ENCODE results near the gene TMEM87B. TPM values are rescaled to one million over a fixed set of nuclear protein-coding genes. Genes with fewer than 3 reads are reported as not detected.

The TMEM87B gene, protein sequence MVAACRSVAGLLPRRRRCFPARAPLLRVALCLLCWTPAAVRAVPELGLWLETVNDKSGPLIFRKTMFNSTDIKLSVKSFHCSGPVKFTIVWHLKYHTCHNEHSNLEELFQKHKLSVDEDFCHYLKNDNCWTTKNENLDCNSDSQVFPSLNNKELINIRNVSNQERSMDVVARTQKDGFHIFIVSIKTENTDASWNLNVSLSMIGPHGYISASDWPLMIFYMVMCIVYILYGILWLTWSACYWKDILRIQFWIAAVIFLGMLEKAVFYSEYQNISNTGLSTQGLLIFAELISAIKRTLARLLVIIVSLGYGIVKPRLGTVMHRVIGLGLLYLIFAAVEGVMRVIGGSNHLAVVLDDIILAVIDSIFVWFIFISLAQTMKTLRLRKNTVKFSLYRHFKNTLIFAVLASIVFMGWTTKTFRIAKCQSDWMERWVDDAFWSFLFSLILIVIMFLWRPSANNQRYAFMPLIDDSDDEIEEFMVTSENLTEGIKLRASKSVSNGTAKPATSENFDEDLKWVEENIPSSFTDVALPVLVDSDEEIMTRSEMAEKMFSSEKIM
- 8.9 TPM for polyA plus RNA-seq (2013, experiment 1 of 2)
- polyA plus RNA-seq (2013, experiment 2 of 2) = 10.2 TPM

- Histone ChIP-seq H3K27me3 (ENCODE audit: insufficient read depth, low read length) (no peaks in the 10 kb centered on the region; the same call in 1 of the 2 replicates), H3K9ac (ENCODE audit: low read depth, low read length) (peak within 1 kb of the TSS; percentile 75), H3K4me3 (ENCODE audit: low read length) (peak within 1 kb of the TSS; percentile 91), H3K36me3 (ENCODE audit: insufficient read depth, low read length) (no peaks in the 10 kb centered on the region), H3K9me3 (ENCODE audit: insufficient read depth, low read depth, low read length) (no peaks in the 10 kb centered on the region), H3K27ac (ENCODE audit: low read depth, low read length) (peak within 1 kb of the TSS; percentile 74), H3K4me1 (ENCODE audit: insufficient read depth, low read length) (peaks cover 12% of the 10 kb centered on the region)
- WGBS = under 1% methylated on average over 81 of the region's 90 CpGs
Observed at GRCh38 chr2:112054847-112055729, at the start of gene TMEM87B. Gene TMEM87B (plus strand): TSS chr2:112055269. CDS start chr2:112055592, 323 bp downstream.

- Histone ChIP-seq H3K4me3 (ENCODE audit: low read length) (no peak overlapping the region), H3K4me1 (ENCODE audit: insufficient read depth, low read length) (no peaks in the 10 kb centered on the region), H3K36me3 (ENCODE audit: insufficient read depth, low read length) (peaks cover 7% of the 10 kb centered on the region; the same call in 1 of the 2 replicates), H3K27ac (ENCODE audit: low read depth, low read length) (no peak overlapping the region), H3K9ac (ENCODE audit: low read depth, low read length) (no peak overlapping the region), H3K9me3 (ENCODE audit: insufficient read depth, low read depth, low read length) (no peaks in the 10 kb centered on the region), H3K27me3 (ENCODE audit: insufficient read depth, low read length) (no peaks in the 10 kb centered on the region)
- WGBS = 92% methylated on average over 5 of the region's 5 CpGs
Observed at GRCh38 chr2:112005406-112006075, 49.5 kb upstream of the TMEM87B start.

DNA sequence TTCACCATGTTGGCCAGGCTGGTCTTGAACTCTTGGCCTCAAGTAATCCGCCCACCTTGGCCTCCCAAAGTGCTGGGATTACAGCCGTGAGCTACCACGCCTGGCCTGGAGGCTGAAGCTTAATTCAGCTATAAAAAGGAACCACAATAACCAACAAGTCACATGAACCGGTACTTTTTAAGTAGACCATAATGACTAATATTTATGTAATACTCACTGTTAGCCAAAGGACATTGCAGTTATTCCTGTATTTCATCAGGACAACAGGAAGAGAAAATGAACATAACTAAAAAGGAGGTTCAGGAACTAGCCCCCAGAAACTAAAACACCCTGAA, 49.0 kb upstream of the TMEM87B start:
- no peaks in the 10 kb centered on the region for H3K4me1 ChIP-seq (ENCODE audit: insufficient read depth, low read length)
- no peaks in the 10 kb centered on the region for H3K9me3 ChIP-seq (ENCODE audit: insufficient read depth, low read depth, low read length)
- H3K36me3 ChIP-seq (ENCODE audit: insufficient read depth, low read length) = peaks cover 7% of the 10 kb centered on the region; the same call in 1 of the 2 replicates
- no peaks in the 10 kb centered on the region for H3K27me3 ChIP-seq (ENCODE audit: insufficient read depth, low read length)
- H3K4me3 ChIP-seq (ENCODE audit: low read length) = no peak overlapping the region
- no peak overlapping the region for H3K27ac ChIP-seq (ENCODE audit: low read depth, low read length)
- H3K9ac ChIP-seq (ENCODE audit: low read depth, low read length) = no peak overlapping the region
- over 99% methylated on average over 3 of the region's 4 CpGs for WGBS

- no peak overlapping the region for H3K9ac ChIP-seq (ENCODE audit: low read depth, low read length)
- H3K36me3 ChIP-seq (ENCODE audit: insufficient read depth, low read length) = peaks cover 7% of the 10 kb centered on the region; the same call in 1 of the 2 replicates
- no peak overlapping the region for H3K4me3 ChIP-seq (ENCODE audit: low read length)
- 94% methylated on average over 2 of the region's 2 CpGs for WGBS
- H3K27ac ChIP-seq (ENCODE audit: low read depth, low read length) = no peak overlapping the region
- no peaks in the 10 kb centered on the region for H3K27me3 ChIP-seq (ENCODE audit: insufficient read depth, low read length)
- no peaks in the 10 kb centered on the region for H3K4me1 ChIP-seq (ENCODE audit: insufficient read depth, low read length)
- H3K9me3 ChIP-seq (ENCODE audit: insufficient read depth, low read depth, low read length) = no peaks in the 10 kb centered on the region
Observed at GRCh38 chr2:112007493-112007892, 47.6 kb upstream of the TMEM87B start.

- Histone ChIP-seq H3K9ac (ENCODE audit: low read depth, low read length) (no peak overlapping the region), H3K9me3 (ENCODE audit: insufficient read depth, low read depth, low read length) (no peaks in the 10 kb centered on the region), H3K4me1 (ENCODE audit: insufficient read depth, low read length) (no peaks in the 10 kb centered on the region), H3K27ac (ENCODE audit: low read depth, low read length) (no peak overlapping the region), H3K4me3 (ENCODE audit: low read length) (no peak overlapping the region), H3K27me3 (ENCODE audit: insufficient read depth, low read length) (no peaks in the 10 kb centered on the region), H3K36me3 (ENCODE audit: insufficient read depth, low read length) (peaks cover 6% of the 10 kb centered on the region; the same call in 1 of the 2 replicates)
- WGBS = 93% methylated on average over 2 of the region's 2 CpGs
Observed at GRCh38 chr2:112008910-112009485, 46.1 kb upstream of the TMEM87B start.

DNA sequence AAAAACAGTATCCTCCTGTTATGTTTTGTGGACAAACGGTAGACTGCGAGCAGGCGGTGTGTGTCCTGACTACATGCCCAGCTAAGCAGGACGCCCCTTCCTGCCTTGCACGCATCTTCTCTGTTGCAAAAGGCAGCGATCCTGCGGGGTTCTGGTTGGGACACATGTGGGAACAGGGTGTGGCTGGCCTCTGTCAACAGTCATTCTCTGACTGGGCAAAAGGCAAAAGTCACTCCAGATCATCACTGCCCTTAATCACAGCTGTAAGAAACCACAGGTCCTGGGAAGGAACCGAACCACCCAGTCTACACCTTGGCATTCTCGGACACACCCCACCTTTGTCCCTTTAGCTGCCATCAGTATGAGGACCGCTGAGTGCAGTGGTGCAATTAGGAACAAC, 44.3 kb upstream of the TMEM87B start:
- Histone ChIP-seq H3K27ac (ENCODE audit: low read depth, low read length) (no peak overlapping the region), H3K4me3 (ENCODE audit: low read length) (no peak overlapping the region), H3K27me3 (ENCODE audit: insufficient read depth, low read length) (no peaks in the 10 kb centered on the region), H3K9ac (ENCODE audit: low read depth, low read length) (no peak overlapping the region), H3K9me3 (ENCODE audit: insufficient read depth, low read depth, low read length) (no peaks in the 10 kb centered on the region), H3K36me3 (ENCODE audit: insufficient read depth, low read length) (peaks cover 6% of the 10 kb centered on the region; the same call in 1 of the 2 replicates), H3K4me1 (ENCODE audit: insufficient read depth, low read length) (no peaks in the 10 kb centered on the region)
- WGBS = 94% methylated on average over 10 of the region's 10 CpGs

DNA sequence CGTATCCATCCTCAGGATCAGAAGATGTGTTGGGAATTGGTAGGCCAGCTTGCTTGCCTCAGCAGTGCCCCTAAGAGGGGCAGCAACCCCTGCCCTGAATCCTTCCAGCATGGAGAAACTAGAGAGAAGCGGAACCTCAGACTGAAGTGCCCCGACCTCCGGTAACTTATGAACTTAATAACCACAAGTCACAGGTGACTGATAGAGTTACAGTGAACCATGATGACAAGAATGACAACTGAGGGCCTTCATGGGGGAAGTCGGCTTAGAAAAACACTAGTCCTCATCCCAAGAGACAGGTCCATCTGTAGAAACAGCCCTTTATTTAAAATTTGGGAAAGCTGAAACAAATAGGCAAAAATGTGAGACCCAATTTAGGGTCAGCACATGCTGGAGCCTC, 42.5 kb upstream of the TMEM87B start:
- Histone ChIP-seq H3K36me3 (ENCODE audit: insufficient read depth, low read length) (peaks cover 6% of the 10 kb centered on the region; the same call in 1 of the 2 replicates), H3K9me3 (ENCODE audit: insufficient read depth, low read depth, low read length) (no peaks in the 10 kb centered on the region), H3K27me3 (ENCODE audit: insufficient read depth, low read length) (no peaks in the 10 kb centered on the region), H3K9ac (ENCODE audit: low read depth, low read length) (no peak overlapping the region), H3K4me1 (ENCODE audit: insufficient read depth, low read length) (no peaks in the 10 kb centered on the region), H3K4me3 (ENCODE audit: low read length) (no peak overlapping the region), H3K27ac (ENCODE audit: low read depth, low read length) (no peak overlapping the region)
- 76% methylated on average over 5 of the region's 5 CpGs for WGBS

GRCh38 chr2:112018846-112019245, 36.2 kb upstream of the TMEM87B start:
- no peaks in the 10 kb centered on the region for H3K9me3 ChIP-seq (ENCODE audit: insufficient read depth, low read depth, low read length)
- no peaks in the 10 kb centered on the region for H3K27me3 ChIP-seq (ENCODE audit: insufficient read depth, low read length)
- 92% methylated on average over 8 of the region's 8 CpGs for WGBS
- H3K27ac ChIP-seq (ENCODE audit: low read depth, low read length) = no peak overlapping the region
- H3K9ac ChIP-seq (ENCODE audit: low read depth, low read length) = no peak overlapping the region
- no peaks in the 10 kb centered on the region for H3K36me3 ChIP-seq (ENCODE audit: insufficient read depth, low read length)
- H3K4me1 ChIP-seq (ENCODE audit: insufficient read depth, low read length) = peaks cover 9% of the 10 kb centered on the region; the same call in 1 of the 2 replicates
- no peak overlapping the region for H3K4me3 ChIP-seq (ENCODE audit: low read length)

GRCh38 chr2:112019569-112019982, 35.5 kb upstream of the TMEM87B start:
- H3K27me3 ChIP-seq (ENCODE audit: insufficient read depth, low read length) = no peaks in the 10 kb centered on the region
- no peaks in the 10 kb centered on the region for H3K36me3 ChIP-seq (ENCODE audit: insufficient read depth, low read length)
- no peaks in the 10 kb centered on the region for H3K9me3 ChIP-seq (ENCODE audit: insufficient read depth, low read depth, low read length)
- peaks cover 9% of the 10 kb centered on the region; the same call in 1 of the 2 replicates for H3K4me1 ChIP-seq (ENCODE audit: insufficient read depth, low read length)
- no peak overlapping the region for H3K9ac ChIP-seq (ENCODE audit: low read depth, low read length)
- H3K4me3 ChIP-seq (ENCODE audit: low read length) = no peak overlapping the region
- H3K27ac ChIP-seq (ENCODE audit: low read depth, low read length) = no peak overlapping the region
- 86% methylated on average over 4 of the region's 4 CpGs for WGBS

DNA sequence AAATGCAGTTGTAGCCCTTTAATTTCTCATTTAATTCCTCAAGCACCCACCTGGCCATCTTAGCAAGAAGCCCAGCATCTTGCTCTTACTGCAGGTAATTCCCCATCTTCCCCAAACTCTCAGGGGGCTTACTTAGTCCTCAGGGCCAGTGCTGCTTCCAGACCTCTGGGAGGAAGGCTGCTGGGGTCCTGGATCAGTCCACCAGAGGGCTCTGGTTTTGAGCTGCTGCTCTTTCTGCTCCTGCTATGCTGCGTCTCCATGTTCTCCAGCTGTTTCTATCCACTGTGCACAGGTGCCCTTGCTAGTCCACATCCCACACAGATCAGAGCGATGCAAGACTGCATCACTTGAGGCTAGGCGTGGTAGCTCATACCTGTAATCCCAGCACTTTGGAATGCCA, 34.5 kb upstream of the TMEM87B start:
- Histone ChIP-seq H3K4me3 (ENCODE audit: low read length) (no peak overlapping the region), H3K9ac (ENCODE audit: low read depth, low read length) (no peak overlapping the region), H3K36me3 (ENCODE audit: insufficient read depth, low read length) (no peaks in the 10 kb centered on the region), H3K27ac (ENCODE audit: low read depth, low read length) (no peak overlapping the region), H3K4me1 (ENCODE audit: insufficient read depth, low read length) (peaks cover 9% of the 10 kb centered on the region; the same call in 1 of the 2 replicates), H3K9me3 (ENCODE audit: insufficient read depth, low read depth, low read length) (no peaks in the 10 kb centered on the region), H3K27me3 (ENCODE audit: insufficient read depth, low read length) (no peaks in the 10 kb centered on the region)
- 91% methylated on average over 3 of the region's 3 CpGs for WGBS

Measured in HUES64 (cell line).